ENCODE measurements around the gene XYLT2.
"Not testable (repeated sequence)": the region's sequence is repeated elsewhere in the genome, so short reads cannot be mapped to it uniquely, and the experiment has no call there.

DNA sequence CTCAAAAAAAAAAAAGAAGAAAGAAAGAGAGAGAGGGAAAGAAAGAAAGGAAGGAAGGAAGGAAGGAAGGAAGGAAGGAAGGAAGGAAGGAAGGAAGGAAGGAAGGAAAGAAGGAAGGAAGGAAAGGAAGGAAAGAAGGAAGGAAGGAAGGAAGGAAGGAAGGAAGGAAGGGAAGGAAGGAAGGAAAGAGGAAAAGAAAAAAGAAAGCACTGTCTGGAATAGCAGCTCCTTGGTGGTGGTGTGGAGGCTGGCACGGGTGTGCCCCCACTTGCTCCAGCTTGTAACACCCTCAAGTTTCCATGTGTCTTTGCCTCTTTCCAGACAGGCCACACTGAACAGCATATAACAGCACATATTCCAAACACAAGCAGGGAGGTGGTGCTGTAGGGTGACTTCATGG, 45.1 kb upstream of the XYLT2 start:
- TF ChIP-seq, protein P1, sequence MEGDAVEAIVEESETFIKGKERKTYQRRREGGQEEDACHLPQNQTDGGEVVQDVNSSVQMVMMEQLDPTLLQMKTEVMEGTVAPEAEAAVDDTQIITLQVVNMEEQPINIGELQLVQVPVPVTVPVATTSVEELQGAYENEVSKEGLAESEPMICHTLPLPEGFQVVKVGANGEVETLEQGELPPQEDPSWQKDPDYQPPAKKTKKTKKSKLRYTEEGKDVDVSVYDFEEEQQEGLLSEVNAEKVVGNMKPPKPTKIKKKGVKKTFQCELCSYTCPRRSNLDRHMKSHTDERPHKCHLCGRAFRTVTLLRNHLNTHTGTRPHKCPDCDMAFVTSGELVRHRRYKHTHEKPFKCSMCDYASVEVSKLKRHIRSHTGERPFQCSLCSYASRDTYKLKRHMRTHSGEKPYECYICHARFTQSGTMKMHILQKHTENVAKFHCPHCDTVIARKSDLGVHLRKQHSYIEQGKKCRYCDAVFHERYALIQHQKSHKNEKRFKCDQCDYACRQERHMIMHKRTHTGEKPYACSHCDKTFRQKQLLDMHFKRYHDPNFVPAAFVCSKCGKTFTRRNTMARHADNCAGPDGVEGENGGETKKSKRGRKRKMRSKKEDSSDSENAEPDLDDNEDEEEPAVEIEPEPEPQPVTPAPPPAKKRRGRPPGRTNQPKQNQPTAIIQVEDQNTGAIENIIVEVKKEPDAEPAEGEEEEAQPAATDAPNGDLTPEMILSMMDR (IDR thresholded peaks at IDR 0.05) = not testable (repeated sequence)
- not testable (repeated sequence) for TF ChIP-seq EP300, POLR2A (IDR thresholded peaks at IDR 0.05)

Measured in tibial nerve (tissue), 4 donors.